T-helper 17 cell (primary cell): ENCODE data around the gene CFAP97. TPM values are rescaled to one million over a fixed set of nuclear protein-coding genes. Genes with fewer than 3 reads are reported as not detected.

Experiments used
- ATAC-seq: fragments of 150-1000 bp; cut with Tn5 transposase; 2 replicates; pipeline ENCODE4 v1.10.0; 2021; ENCODE audit warnings: mild to moderate bottlenecking, moderate library complexity
- DNase-seq, 3 donors: peaks; one replicate each; pipeline versions ENCODE4 v3.0.0 to v3.0.0-alpha.2; 2020 to 2021
- H3K9me3 ChIP-seq: one replicate; pipeline ENCODE4 v1.7.0; 2013; ENCODE audit warnings: low read length, mild to moderate bottlenecking; ENCODE audit not compliant: control insufficient read depth, poor library complexity, severe bottlenecking
- H3K27ac Mint-ChIP-seq: one replicate; pipeline ENCODE4 v1.8.0; 2022; ENCODE audit warnings: mild to moderate bottlenecking, moderate library complexity, mixed read lengths
- H3K27me3 Mint-ChIP-seq: one replicate; pipeline ENCODE4 v1.8.0; 2022; ENCODE audit warnings: mixed read lengths
- H3K36me3 Mint-ChIP-seq: one replicate; pipeline ENCODE4 v1.8.0; 2022; ENCODE audit warnings: low read depth, mixed read lengths
- H3K4me1 Mint-ChIP-seq: one replicate; pipeline ENCODE4 v1.8.0; 2022; ENCODE audit warnings: mild to moderate bottlenecking, mixed read lengths
- H3K4me3 Mint-ChIP-seq: one replicate; pipeline ENCODE4 v1.8.0; 2022; ENCODE audit warnings: mild to moderate bottlenecking, moderate library complexity, mixed read lengths
- total RNA-seq, 4 donors: library from RNA in 2 of 4; stranded (reverse) in 2 of 4; gene quantifications; one replicate each; pipeline ENCODE4 v1.2.3 and lab custom pipeline; 2022 to 2026

Gene CFAP97
- total RNA-seq, 2 donors from 2014 or later, result 41.9 to 50.0 TPM

GRCh38 chr4:185171373-185172071 is 32.3 kb downstream of the CFAP97 start:
- Mint-ChIP-seq H3K27ac (no peak overlapping the region), H3K36me3 (peaks cover 7% of the 10 kb centered on the region)
- ATAC-seq, result no peak

GRCh38 chr4:185167234-185167633 is 36.6 kb downstream of the CFAP97 start:
- ATAC-seq, result no peak
- H3K4me1 Mint-ChIP-seq, result peaks cover 26% of the 10 kb centered on the region
- no peaks in the 10 kb centered on the region for H3K9me3 ChIP-seq
- no peak overlapping the region for H3K4me3 Mint-ChIP-seq
- no peaks in the 10 kb centered on the region for H3K27me3 Mint-ChIP-seq
- peaks cover 7% of the 10 kb centered on the region for H3K36me3 Mint-ChIP-seq
- DNase-seq, result no peak
- H3K27ac Mint-ChIP-seq, result no peak overlapping the region

More at GRCh38 chr4:185171373-185172071, 32.3 kb downstream of the CFAP97 start:
- no peak overlapping the region for H3K4me3 Mint-ChIP-seq
- H3K4me1 Mint-ChIP-seq, result peaks cover 19% of the 10 kb centered on the region
- H3K27me3 Mint-ChIP-seq, result no peaks in the 10 kb centered on the region
- no peaks in the 10 kb centered on the region for H3K9me3 ChIP-seq
- no peak for DNase-seq

- DNase-seq (no peak), ATAC-seq (peak; percentile 93)
- no peaks in the 10 kb centered on the region for H3K9me3 ChIP-seq
- Mint-ChIP-seq H3K27ac (peak overlapping the region; percentile 27), H3K36me3 (peaks cover 7% of the 10 kb centered on the region), H3K4me3 (peak overlapping the region; percentile 81), H3K27me3 (no peaks in the 10 kb centered on the region), H3K4me1 (peaks cover 22% of the 10 kb centered on the region)
Observed at GRCh38 chr4:185165605-185166063, 38.2 kb downstream of the CFAP97 start.

- DNase-seq, result no peak
- no peak for ATAC-seq
- H3K9me3 ChIP-seq, result no peaks in the 10 kb centered on the region
- peaks cover 14% of the 10 kb centered on the region for H3K4me1 Mint-ChIP-seq
- H3K36me3 Mint-ChIP-seq, result peaks cover 3% of the 10 kb centered on the region
- no peak overlapping the region for H3K27ac Mint-ChIP-seq
- H3K27me3 Mint-ChIP-seq, result no peaks in the 10 kb centered on the region
- no peak overlapping the region for H3K4me3 Mint-ChIP-seq
Observed at GRCh38 chr4:185151296-185151695, 52.5 kb downstream of the CFAP97 start.

DNA sequence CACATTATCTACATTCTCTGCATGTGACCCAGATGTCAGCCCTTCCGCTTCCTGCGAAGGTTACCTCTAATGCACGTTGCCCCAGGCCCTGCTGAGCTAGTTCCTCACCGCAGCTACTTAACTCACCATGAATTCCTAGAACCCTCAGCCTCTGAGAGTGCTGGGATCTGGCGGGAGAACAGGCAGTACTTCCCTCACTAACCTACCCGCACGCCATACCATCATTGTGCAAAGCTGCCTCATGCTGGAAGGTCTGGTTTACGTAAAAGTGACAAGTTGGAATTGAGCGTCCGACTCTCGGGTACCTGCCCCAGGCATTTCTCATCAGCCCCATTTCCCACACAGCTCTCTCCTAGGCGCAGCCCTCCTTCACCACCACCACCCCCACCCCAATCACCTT is 54.4 kb downstream of the CFAP97 start:
- Mint-ChIP-seq H3K36me3 (peaks cover 3% of the 10 kb centered on the region), H3K27ac (no peak overlapping the region), H3K27me3 (no peaks in the 10 kb centered on the region), H3K4me1 (peaks cover 11% of the 10 kb centered on the region), H3K4me3 (no peak overlapping the region)
- no peak for ATAC-seq
- no peak for DNase-seq
- H3K9me3 ChIP-seq, result no peaks in the 10 kb centered on the region

GRCh38 chr4:185145572-185145971 is 58.2 kb downstream of the CFAP97 start:
- H3K4me1 Mint-ChIP-seq, result peaks cover 12% of the 10 kb centered on the region
- ATAC-seq (no peak), DNase-seq (no peak)
- peaks cover 12% of the 10 kb centered on the region for H3K27me3 Mint-ChIP-seq
- no peak overlapping the region for H3K4me3 Mint-ChIP-seq
- no peaks in the 10 kb centered on the region for H3K9me3 ChIP-seq
- H3K27ac Mint-ChIP-seq, result no peak overlapping the region
- H3K36me3 Mint-ChIP-seq, result no peaks in the 10 kb centered on the region

GRCh38 chr4:185144601-185145240 is 59.1 kb downstream of the CFAP97 start:
- Mint-ChIP-seq H3K27ac (no peak overlapping the region), H3K36me3 (no peaks in the 10 kb centered on the region), H3K4me1 (peaks cover 12% of the 10 kb centered on the region), H3K27me3 (peaks cover 13% of the 10 kb centered on the region), H3K4me3 (peak overlapping the region; percentile 90)
- H3K9me3 ChIP-seq, result no peaks in the 10 kb centered on the region
- ATAC-seq, result no peak
- DNase-seq, result no peak

DNA sequence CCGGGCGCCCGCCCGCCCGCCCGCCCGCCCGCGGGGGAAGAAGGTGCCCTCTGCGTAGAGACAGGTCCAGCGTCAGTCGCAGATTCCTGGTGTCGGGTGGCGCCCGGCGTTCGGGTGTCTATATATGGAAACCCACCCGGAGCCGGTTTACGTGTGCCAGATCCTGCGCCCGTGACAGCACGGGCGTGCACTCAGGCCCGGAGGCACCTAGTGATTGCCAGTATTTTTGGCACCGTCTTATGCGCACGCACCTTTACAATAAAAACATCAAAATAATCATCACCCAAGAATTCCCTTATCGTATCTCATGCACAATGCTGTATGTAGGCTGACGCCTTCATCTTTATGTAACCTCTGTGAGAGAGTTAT is 60.2 kb downstream of the CFAP97 start:
- Mint-ChIP-seq H3K27ac (peak overlapping the region; percentile 57), H3K27me3 (peaks cover 21% of the 10 kb centered on the region), H3K36me3 (no peaks in the 10 kb centered on the region), H3K4me1 (peaks cover 8% of the 10 kb centered on the region), H3K4me3 (peak overlapping the region; percentile 90)
- ATAC-seq, result peak; percentile 26
- no peak for DNase-seq
- no peaks in the 10 kb centered on the region for H3K9me3 ChIP-seq

DNA sequence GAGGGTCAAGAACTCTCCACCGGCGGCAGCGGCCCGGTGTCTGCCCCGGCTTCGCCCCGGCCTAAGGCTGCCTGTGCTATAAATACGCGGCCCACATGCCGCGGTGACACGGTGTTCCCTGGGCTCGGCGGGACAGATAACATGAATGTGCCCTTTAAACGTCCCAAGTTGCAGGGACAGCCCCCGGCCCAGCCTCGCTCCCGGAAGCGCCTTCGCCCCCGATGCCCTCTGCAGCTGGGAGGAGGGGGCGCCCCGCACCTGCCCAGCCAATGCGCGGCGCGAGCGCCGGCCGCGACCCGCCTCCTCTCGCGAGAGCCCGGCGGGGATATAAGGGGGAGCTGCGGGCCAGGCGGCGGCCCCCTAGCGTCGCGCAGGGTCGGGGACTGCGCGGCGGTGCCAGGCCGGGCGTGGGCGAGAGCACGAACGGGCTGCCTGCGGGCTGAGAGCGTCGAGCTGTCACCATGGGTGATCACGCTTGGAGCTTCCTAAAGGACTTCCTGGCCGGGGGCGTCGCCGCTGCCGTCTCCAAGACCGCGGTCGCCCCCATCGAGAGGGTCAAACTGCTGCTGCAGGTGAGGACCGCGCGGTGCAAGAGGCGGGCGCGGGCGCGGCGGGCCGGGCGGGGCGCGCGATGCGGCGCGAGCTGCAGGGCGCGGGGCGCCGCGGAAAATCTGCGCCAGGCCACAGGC is 60.7 kb downstream of the CFAP97 start, which contains the start of gene SLC25A4:
TSS of gene SLC25A4 (plus strand) at position 355 of the 689 bp plus-strand sequence. CDS start at position 462, 107 bp downstream.
- H3K9me3 ChIP-seq, result no peaks in the 10 kb centered on the region
- H3K27ac Mint-ChIP-seq, result peak within 1 kb of the TSS; percentile 57
- peak within 1 kb of the TSS; percentile 90 for H3K4me3 Mint-ChIP-seq
- H3K4me1 Mint-ChIP-seq, result peaks cover 7% of the 10 kb centered on the region
- peak; percentile 72 to 75 (median 74) for DNase-seq
- ATAC-seq, result peak; percentile 96
- H3K27me3 Mint-ChIP-seq, result peaks cover 26% of the 10 kb centered on the region
- no peaks in the 10 kb centered on the region for H3K36me3 Mint-ChIP-seq

- no peak overlapping the region for H3K27ac Mint-ChIP-seq
Observed at GRCh38 chr4:185142564-185142911, 61.3 kb downstream of the CFAP97 start.

GRCh38 chr4:185141777-185142176 is 62.0 kb downstream of the CFAP97 start:
- Mint-ChIP-seq H3K27ac (no peak overlapping the region), H3K27me3 (peaks cover 38% of the 10 kb centered on the region), H3K36me3 (no peaks in the 10 kb centered on the region), H3K4me1 (peaks cover 7% of the 10 kb centered on the region), H3K4me3 (no peak overlapping the region)
- no peaks in the 10 kb centered on the region for H3K9me3 ChIP-seq
- ATAC-seq, result no peak
- DNase-seq, result no peak

More at GRCh38 chr4:185142564-185142911, 61.3 kb downstream of the CFAP97 start:
- Mint-ChIP-seq H3K4me3 (peak overlapping the region; percentile 90), H3K36me3 (no peaks in the 10 kb centered on the region), H3K4me1 (peaks cover 7% of the 10 kb centered on the region), H3K27me3 (peaks cover 31% of the 10 kb centered on the region)
- ATAC-seq, result peak; percentile 5
- H3K9me3 ChIP-seq, result no peaks in the 10 kb centered on the region
- DNase-seq, result no peak

DNA sequence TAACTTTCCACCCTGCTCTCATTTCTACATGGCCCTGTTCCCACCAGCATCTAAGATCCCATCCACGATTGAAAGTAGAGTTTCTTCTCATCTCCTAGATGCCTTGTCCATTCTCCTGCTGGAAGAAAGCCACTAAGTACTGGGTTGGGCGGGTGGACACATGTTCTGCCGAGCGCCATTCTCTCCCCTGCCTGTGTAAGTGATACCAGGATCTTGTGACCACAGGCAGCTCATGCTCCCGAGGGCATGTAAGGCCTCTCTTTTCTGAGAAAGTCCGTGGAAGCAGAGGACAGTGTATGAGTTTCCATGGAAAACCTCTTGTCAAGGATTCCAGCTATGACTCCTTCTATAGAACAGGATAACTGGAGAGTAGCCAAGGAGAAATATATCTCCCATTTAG is 64.1 kb downstream of the CFAP97 start:
- no peaks in the 10 kb centered on the region for H3K36me3 Mint-ChIP-seq
- no peaks in the 10 kb centered on the region for H3K9me3 ChIP-seq
- no peak for ATAC-seq
- no peak overlapping the region for H3K27ac Mint-ChIP-seq
- peaks cover 7% of the 10 kb centered on the region for H3K4me1 Mint-ChIP-seq
- peaks cover 45% of the 10 kb centered on the region for H3K27me3 Mint-ChIP-seq
- no peak overlapping the region for H3K4me3 Mint-ChIP-seq
- DNase-seq, result no peak

DNA sequence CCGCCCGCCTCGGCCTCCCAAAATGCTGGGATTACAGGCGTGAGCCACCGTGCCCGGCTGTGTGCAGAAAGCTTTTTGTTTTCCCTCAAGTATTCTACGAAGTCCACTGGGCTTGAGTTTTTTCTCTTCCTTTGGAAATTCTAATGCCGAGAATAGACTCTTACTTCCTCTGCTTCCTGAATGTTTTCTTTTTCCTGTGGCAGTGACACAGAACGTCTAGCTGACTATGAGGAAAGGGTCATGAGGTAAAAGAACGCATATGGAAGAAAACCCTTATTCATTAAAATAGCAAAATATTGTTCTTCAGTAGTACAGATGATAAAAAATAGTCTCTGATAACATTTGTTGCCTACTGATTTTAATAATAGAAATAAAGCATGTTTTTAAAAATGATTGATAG is 65.6 kb downstream of the CFAP97 start:
- no peak for DNase-seq
- H3K4me1 Mint-ChIP-seq, result peaks cover 7% of the 10 kb centered on the region
- peaks cover 49% of the 10 kb centered on the region for H3K27me3 Mint-ChIP-seq
- H3K9me3 ChIP-seq, result no peaks in the 10 kb centered on the region
- no peak overlapping the region for H3K27ac Mint-ChIP-seq
- no peak for ATAC-seq
- no peak overlapping the region for H3K4me3 Mint-ChIP-seq
- no peaks in the 10 kb centered on the region for H3K36me3 Mint-ChIP-seq
